T1000 (cell line): ENCODE results near the gene RFLNA.
"Not testable (repeated sequence)": the region's sequence is repeated elsewhere in the genome, so short reads cannot be mapped to it uniquely, and the experiment has no call there.

Experiments used
- DNase-seq: peaks from one replicate; lab custom pipeline; 2025; ENCODE audit warnings: mixed read lengths; lab: John Stamatoyannopoulos, UW

Gene RFLNA

DNA sequence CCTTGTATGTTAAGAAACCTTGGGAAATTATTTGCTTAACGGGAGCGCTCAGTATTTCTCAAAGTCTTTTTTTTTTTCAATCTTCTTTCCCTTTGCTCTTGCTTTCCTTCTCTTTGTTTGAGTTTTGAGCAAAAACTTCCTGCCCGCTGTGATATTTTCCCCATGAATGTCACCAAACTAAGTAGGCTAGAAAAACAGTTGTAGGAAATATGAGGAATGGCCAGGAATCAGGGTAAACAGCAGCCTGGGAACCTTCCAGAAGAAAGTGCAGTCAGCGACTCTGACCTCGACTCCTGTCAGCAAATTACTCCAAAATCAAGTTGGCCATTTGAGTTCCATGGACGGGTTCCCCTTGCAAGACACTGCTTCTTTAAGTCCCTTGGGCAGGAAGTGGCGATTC is 11.6 kb upstream of the RFLNA start:
- no peak for DNase-seq

DNA sequence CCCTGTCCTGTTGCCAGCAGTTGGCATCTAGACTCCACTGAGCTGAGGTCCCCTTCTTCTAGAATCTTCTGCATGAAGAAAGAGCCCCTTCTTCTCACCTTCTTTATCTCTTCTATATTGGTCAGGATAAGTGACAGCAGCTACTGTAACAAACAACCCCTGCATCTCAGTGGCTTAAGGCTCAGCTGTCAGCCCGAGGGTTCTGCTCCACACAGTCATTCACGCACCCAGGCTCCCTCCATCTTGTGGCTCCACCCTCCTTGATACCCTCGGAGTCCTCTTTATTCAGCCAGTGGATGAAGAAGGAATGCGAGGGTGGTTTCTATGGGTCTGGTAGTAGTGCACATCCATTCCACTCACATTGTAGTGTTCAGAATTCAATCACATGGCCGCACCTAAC is 10.5 kb upstream of the RFLNA start:
- no peak for DNase-seq

DNA sequence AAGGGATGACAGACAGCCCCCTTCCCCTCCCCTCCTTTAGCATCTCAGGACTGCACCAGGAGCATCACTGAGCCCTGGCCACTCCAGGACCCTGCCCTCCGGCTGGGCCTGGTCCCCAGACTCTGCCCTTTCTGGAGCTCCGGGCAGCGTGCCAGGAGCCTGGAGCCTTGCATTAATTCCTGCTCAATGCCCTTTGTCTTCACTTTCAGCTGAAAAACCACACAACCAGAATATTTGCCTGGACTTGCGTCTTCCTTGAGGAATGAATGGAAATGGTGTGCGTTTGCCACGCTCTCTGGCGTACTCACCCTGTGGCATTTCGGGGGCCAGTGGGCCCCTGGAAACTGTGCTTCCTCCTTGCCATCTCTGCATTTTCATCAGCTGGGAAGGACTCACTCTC is 8.5 kb upstream of the RFLNA start:
- DNase-seq, result no peak

DNA sequence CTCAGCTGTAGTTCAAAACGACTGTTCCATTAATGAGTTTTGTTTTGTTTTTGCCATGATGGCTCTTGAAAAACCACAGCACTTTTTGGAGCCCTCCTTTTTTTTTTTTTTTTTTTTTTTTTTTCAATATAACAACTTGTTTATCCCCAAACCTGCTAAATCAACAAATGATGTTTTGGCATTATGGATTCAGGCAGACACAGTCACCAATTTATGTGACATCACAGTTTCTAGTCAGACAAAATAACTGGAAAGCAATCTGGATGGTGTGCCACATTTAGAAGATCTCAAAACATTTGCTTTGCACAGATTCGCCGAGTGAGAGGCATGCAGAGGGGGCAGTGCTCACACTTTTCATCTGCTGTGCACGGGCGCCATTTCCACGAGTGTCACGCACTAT is 7.9 kb upstream of the RFLNA start:
- DNase-seq, result no peak

DNA sequence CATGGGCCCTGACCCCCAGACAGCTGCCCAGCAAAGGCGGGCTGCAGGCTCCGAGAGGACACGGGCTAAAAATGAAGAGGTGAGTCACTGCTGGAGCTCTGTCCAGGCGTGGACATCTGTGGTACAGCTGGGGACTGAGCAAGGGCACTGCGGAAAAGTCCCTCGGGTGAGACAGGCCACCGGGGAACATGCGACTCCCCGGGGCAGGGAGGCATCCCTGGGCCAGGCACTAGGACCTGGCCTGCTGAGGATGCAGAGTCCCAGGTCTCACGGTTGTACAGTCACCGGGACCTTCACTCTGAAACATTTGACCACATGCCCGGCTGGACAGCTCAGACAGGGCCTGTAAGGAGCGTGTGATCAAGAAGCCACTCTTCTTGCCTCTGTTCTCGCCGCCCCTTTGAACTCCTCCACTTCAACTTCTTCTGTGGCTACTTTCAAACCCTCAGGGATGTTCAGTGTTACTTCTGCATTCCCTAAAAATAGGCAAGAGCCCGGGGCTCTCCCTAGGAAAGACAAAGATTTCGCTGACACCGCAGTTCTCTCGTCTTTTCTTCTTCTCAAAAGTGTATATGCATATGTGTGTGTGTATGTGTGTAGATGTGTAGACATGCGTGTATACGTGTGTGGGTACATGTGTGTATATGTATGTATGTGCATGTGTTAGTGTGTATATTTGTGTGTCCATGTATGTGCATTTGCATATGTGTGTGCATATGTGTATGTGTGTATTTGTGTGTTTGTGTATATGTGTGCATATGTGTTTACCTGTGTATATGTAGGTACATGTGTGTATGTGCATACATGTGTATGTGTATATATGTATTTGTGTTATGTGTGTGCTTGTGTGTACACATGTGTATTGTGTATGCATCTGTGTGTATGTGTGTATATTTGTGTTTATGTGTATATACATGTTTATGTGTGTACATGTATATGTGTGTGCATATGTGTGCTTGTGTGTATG is 5.0 kb upstream of the RFLNA start:
- DNase-seq, result no peak

DNA sequence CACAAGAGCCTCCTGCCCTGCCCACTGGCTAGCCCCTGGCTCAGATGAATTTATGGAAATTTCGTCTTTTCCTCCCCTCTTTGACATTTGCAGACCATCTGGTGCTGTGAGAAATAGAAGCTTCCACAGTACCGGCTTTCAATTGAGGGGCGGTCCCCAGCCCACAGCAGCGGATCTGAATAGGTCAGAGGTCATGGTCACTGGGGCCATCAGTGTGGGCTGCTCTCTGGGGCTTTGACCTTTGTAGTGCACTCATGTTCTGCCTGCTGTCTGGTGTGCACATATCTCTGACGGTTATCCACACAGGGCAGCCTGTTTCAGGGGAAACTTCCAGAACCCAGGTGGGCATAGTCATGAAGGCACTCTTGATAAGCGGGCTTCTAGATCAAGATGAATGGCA is 2.5 kb upstream of the RFLNA start:
- DNase-seq, result no peak

DNA sequence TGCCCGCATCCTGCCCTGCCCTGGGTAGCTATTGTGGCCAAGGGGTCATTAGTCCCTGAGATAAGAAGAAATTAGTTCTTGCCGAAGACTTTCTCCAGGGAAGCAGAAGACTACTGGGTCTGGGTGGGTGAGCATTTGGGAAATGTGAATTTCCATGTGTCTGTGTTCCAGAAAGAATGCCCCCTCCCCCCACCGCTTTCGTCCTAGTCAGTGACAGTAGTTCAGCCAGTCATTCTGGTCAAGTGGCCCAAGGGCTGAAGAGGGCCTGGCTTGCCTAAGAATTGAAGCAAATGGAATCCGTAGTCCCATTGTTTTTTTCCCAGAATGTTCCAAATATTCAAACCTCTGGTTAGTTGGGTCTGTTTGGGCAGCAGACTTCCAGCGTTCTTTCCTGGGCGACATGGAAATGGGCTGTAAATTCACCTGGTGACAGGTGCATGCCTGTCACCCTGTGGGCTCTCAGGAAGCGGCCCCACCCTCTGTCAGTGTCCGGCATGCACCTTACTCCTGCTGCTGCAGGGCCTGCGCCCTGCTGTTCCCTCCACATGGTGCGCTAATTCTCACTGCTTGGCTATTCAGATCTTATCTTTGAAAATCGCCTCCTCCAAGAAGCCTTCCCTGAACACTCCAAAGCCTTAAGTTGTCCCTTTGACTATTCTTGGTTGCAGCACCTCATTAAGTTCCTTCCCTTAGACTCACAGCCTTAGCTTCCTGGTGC is 1.4 kb upstream of the RFLNA start:
- no peak for DNase-seq

DNA sequence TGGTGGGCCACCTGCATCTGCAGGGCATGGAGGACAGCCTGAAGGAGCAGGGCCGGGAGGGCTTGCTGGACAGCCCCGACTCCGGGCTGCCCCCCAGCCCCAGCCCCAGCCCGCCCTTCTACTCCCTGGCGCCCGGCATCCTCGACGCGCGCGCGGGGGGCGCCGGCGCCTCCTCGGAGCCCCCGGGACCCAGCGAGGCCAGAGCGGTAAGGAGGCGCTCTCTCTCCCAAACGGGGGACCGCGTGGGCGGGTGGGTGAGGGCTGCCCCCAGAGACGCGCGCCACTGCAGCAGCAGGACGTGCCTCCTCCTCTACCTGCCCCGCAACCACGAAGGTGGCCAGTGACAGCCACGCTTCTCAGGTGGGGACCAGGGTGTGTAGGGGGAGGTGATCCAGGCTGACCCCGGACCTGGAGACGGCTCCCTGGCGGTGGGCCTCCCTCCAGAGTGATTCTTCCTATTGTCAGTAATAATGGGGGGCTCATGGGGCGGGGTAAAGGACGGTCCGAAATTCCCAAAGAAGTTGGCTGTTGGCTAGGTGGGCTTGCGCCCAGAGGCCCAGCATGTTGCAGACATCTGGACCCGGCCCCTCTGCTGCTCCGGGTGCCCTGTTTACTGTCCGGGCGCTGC is 652 bp downstream of the RFLNA start:
- no peak for DNase-seq

DNA sequence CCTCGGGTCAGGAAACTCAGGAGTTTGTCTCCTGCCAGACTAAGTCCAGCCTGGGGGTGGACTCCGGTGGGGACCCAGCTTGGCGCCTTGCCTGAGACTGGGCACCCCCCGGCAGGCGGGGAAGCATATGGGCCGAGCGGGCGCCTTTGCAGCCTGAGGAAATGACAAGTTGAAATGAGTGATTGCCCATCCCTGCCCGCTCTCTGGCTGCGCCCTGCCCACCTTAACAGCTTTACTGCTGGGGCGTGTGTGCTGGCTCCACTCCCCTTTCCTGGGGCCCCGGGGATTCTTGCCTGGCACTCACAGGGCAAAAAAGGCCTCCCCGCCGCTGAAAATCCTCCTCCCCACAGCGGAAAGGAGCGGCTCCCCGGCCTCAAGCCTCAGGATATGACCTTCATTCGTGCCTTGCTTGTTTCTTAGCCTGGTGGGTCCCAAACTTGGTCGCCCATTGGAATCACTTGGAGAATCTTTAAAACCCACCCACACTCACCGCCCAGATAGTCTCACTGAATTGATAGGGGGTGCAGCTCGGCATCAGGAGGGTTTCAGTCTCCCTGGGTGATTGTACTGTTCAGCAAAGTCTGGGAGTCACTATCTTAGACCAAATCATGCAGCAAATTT is 1.5 kb downstream of the RFLNA start:
- DNase-seq, result no peak

DNA sequence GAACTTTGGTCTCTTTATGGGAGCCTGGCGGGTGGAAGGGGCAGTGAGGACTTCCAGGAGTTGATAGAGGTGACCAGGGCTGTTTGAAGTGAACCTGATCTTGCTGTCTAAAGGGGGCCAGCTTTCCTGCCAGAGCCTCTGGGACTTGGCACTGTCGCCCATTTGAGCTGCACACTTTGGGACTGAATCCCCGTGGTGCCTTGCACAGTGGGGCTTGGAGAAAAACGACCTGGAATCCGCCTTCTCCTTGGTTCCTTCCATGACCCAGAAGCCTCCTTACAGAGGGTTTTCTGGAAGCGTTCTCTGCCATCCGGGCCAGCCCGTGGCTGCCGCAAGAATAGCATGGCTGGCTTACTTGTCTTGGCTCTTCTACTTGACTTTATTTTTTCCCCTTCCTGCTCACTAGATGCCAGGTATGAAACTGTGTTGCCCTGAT is 2.0 kb downstream of the RFLNA start:
- DNase-seq, result no peak

DNA sequence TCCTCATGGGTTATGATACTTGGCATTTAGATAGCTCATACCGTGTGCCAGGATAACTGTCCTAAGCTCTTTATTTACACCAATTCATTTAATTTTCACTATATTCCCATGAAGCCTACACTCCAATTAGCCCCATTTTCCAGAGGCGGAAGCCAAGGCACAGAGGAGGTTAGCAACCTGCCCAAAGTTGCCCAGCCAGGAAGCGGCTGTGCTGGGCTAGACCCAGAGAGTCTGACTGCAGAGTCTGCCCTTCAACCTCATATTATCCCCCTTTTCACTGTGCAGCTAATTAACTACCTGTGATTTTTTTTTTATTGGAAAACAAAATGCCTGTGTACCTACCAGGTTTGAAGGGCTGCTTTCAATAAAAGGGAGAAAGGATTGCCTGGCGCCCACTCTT is 2.5 kb downstream of the RFLNA start:
- DNase-seq, result no peak

DNA sequence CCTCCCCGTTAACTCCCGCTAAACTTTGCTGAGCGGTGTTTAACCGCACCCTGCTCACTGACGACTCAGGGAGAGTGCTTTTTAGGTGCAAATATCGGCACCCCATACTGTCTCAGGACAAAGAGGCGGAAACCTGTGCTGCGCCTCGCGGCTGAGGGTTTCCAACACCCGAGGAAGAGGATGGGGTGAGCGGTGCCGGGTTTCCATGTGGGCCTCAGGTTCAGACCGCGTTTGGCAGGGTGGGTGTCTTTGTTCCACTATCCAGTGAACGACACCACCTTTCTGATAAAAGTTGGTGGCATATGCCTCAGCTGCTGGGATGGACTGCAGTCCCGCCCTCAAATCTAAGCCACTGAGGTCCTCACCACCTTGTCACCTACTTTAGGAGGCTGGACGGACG is 3.0 kb downstream of the RFLNA start:
- no peak for DNase-seq

DNA sequence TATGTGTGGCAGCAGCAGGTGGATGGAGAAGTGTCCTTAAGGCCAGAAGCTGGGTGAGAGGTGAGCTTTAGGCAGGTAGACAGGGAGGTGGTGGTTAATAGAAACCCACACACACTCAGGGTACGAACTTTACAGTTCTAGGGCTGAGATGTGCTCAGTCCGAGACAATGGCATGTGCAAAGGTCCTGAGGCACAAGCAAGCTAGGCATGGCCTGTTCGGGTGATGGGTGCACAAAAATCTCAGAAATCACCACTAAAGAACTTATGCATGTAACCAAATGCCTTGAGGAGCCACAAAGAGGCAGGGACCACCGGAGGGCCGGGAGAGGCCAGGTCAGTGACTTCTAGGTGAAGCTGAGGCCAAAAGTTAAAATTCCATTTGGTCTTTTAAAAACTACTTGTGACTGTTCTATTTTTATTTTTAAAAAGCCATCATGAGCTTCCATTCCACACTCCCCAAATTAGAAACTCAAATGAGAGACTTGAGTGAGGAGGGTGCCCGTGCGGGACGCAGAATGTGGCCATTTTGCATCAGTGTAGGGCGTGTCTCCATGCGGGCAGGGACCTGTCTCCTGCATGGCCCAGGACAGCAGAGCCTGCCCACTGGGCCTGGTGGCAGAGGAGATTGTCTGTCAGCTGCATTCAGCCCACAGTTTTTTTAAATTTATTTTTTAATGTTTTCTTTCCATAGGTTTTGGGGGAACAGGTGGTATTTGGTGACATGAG is 4.0 kb downstream of the RFLNA start:
- DNase-seq, result no peak

DNA sequence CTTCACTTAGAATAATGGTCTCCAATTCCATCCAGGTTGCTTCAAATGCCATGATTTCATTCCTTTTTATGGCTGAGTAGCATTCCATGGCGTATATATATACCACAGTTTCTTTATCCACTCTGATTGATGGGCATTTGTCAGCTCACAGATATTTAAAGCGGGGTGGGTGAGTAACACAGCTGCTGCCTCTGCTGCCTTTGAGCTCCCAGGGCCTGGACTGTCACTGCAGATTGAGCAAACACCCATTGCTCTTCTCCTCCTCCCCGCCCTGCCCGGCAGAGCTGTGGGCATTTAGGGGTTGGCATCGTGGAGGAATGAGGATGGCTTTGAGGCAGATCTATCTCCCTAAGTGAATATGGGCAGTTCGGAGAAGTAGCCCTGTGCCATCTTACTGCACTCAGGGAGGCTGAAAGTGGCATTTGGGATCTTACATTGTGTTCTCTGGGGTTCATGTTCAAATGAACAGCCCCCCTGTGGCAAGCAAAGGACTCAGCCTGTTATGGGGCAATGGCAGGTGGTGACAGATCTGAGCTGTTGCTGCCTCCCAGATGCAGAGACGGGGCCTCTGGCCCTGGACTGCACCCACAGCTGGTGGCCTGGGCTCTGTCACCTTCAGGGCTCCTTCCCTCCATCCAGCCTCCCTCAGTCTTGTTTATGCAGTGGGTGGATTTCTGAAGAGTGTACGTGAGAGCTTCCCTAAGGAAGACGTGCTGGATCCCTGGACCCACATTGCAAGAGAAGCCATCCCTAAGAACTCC is 4.9 kb downstream of the RFLNA start:
- no peak for DNase-seq

DNA sequence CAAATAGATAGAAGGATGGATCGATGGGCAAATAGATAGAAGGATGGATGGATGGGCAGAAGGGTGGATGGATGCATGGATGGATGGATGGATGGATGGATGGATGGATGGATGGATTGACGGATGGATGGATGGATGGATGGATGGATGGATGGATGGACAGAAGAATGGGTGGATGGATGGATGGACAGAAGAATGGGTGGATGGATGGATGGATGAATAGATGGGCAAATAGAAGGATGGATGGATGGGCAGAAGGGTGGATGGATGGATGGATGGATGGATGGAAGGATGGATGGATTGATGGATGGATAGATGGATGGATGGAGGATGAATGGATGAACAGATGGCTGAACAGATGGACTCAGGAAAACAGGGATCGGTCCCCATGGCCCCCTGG is 5.8 kb downstream of the RFLNA start:
- not testable (repeated sequence) for DNase-seq

DNA sequence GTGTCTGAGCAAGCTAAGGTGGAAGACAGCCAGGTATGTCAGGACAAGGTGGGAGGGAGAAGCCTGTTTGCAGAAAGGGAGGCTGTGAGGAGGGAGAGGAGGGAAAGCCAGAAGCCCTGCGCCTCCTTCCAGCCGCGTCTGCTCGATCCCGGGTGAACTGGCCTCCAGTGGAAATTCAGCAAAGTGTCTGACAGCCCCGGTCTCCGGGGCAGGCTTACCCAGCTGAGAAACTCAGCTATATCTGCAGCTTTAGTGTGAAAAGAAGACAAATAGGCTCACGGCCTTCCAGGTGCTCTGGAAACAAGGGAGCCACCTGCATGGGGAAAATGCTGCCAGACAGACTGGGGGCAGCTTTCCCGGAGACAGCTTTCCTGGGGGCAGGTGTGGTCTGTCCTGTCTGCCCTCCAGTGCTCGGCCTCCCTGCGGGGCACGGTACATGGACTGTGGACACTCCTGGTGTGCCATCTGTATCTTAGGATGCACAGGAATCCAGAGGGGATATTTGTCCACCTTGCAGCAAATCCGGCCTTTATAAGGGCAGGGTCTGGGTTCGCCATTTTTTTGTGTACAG is 6.3 kb downstream of the RFLNA start:
- DNase-seq, result no peak

DNA sequence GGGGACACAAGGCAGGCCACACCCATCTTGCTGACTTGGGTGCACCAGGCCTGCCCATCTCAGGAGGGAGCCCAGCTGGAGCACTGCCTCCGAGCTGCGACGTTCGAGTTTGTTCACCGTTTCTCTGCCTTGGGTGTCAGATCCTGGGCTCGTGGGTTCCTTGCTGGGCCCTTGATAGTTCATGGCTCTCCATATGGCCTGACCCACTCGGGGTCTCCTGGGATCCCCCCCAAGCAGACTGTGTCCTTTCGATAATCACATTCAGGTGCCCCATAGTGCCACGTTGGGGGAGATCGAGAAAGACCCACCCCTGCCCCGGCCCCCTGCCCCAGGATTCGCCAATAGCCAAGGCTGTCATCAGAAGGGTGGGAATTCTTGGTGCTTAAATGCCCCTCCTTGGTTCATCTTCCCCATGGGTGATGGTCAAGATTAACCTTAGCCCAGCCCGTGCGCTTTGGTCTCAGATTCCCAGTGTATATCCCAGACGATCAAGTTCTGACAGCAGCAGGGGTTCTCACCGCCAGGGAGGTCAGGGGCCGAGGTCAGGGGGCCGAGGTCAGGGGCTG is 7.4 kb downstream of the RFLNA start:
- DNase-seq, result no peak

DNA sequence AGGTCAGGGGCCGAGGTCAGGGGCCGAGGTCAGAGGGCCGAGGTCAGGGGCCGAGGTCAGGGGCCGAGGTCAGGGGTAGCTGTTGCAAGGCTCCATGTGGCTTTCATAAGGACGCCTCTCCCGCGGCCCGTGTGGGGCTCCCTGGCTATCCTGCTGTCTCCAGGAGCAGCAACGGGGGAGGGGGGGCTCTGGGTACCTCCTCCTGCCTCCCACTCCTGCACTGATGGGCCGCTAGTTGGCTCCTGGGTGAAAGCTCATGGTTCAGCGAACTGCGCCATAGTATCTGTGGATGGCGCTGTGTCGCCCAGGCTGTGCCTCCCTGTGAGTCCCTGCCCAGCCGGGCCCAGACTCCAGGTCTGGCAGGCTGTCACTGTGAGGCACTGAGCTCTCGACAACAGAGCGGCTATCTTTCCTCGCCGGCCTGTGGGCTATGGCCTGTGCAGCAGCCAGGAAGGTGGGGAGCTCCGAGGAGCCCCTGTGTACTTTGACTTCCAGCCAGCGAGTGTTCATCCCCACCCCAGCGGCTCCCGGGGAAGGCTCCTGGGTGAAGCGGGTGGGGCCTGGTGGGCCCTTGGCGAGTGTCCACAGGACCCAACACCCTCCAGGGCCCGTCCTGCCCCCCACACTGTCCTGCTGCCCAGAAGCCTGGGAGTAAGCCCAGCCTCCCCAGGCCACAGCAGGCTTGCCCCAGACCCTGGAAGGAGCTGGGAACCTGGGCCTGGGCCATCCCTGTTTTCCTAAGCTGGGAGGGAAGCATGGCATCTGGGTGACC is 8.1 kb downstream of the RFLNA start:
- no peak for DNase-seq

DNA sequence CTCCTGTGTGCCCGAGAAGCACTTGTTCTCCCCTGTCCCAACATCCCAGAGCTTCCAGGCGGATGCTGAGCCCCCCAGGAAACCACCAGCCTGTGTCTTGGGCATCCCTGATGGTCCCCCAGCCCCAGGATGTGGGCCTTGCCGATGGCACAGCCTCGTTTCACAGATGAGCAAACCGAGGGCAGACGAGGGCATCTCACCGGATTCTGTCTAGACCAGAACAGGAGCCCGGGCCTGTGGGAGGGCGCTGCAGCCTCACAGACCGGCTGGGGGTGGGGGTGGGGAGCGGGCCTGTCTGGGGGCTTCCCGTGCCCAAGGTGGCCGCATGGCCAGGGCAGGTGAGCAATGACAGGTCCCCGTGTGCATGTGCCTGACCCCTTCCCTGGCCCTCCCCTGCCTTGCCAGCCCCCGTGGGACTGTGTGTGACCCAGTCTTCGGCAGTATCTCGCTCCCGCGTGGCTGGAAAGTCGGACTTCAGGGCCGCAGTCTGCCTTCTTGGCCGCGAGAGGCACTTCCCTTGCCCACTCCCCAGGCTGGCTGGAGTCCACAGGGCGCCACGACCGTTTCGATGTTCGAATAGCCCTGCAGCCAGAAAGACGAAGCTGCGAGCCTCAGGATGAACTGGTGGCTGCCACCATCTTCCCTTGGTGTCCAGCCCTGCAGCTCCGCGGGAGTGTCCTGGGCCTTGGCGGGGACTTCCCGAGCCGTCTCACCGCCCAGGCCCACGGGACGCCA is 8.9 kb downstream of the RFLNA start:
- no peak for DNase-seq
